ENCODE measurements around the gene WDR46. TPM values are rescaled to one million over a fixed set of nuclear protein-coding genes. Genes with fewer than 3 reads are reported as not detected.

WDR46 gene
- total and polyA plus RNA-seq, 2 of the 13 experiments (the other 11 are each of a cell fraction or from before 2014, with no cell fraction given) = 47.4 to 105 TPM

DNA sequence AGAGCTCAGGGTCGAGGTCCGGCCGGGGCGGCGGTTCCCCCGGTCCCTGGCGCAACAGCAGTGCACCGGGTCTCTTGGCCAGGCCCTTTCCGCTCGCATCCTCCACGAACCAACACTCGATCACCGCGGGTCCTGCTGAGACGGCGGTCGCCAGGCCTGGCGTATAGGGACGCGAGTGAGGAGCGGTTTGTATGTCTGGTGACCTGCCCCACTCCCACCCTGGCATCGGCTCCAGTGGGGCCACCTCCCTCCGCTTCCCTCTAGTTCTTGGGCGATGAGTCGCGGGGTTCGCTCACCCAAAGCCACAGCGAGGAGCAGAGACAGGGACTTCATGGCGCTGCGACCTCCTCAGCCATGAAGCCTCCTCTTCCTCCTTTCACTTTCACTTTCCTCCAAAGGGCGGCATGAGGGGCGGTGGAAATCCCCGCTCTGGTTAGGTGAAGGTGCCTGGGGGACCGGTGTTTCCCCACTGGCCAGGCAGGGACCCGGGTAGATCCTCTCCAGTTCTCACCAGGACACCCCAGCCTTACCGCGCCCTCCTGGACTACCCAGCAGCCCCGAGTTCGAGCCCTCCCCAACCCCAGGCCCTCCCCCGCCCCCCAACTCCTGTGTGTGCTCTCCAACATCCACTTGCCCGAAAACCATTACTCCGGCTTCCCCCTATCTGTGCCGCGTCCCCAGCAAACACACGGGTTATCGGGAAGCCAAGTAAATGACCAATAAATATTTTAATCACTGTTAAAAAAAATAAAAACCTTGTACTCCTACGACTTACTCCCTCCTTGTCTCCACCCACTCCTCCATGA lies 24.9 kb upstream of the WDR46 start, which contains the start of gene TAPBP (continued):
- TF ChIP-seq MLXIP (CRISPR knock-in tag; IDR thresholded peaks at IDR 0.05; ENCODE audit: borderline replicate concordance) = no peak
- 0 out of 2 replicates have a peak, but pooled peaks have one; percentile 59 for TF ChIP-seq HES4 (CRISPR knock-in tag; IDR thresholded peaks at IDR 0.05; ENCODE audit: borderline replicate concordance)
- TF ChIP-seq MED13 (CRISPR knock-in tag; IDR thresholded peaks at IDR 0.05) = 0 out of 2 replicates have a peak, but pooled peaks have one; percentile 52
- no peak for TF ChIP-seq RFX5 (IDR thresholded peaks at IDR 0.05; ENCODE audit: low read depth, low read length)
- no peak for TF ChIP-seq KIAA2018 (CRISPR knock-in tag; IDR thresholded peaks at IDR 0.05; ENCODE audit: borderline replicate concordance)
- TF ChIP-seq SETDB1 (CRISPR knock-in tag; IDR thresholded peaks at IDR 0.05; ENCODE audit: borderline replicate concordance) = no peak
- no peak; the same call in 1 of the 2 replicates for TF ChIP-seq ZNF567 (CRISPR knock-in tag; IDR thresholded peaks at IDR 0.05; ENCODE audit: borderline replicate concordance)
- TF ChIP-seq ZNF160 (CRISPR knock-in tag; IDR thresholded peaks at IDR 0.05) = no peak
- peak; percentile 92 for TF ChIP-seq ZC3H13 (CRISPR knock-in tag; IDR thresholded peaks at IDR 0.05)
- no peak for TF ChIP-seq BCL6 (CRISPR knock-in tag; IDR thresholded peaks at IDR 0.05)
- TF ChIP-seq PBX3 (CRISPR knock-in tag; IDR thresholded peaks at IDR 0.05; ENCODE audit: borderline replicate concordance) = no peak
- no peak for TF ChIP-seq DR1 (CRISPR knock-in tag; IDR thresholded peaks at IDR 0.05)
- no peak; the same call in 1 of the 2 replicates for TF ChIP-seq MIER3 (CRISPR knock-in tag; IDR thresholded peaks at IDR 0.05; ENCODE audit: borderline replicate concordance)
- no peak for TF ChIP-seq CREBL2 (CRISPR knock-in tag; IDR thresholded peaks at IDR 0.05; ENCODE audit: borderline replicate concordance)
- peak; percentile 50; the same call in 1 of the 2 replicates for TF ChIP-seq HIVEP1 (CRISPR knock-in tag; IDR thresholded peaks at IDR 0.05)
- no peak for TF ChIP-seq SSRP1 (CRISPR knock-in tag; IDR thresholded peaks at IDR 0.05)
- no peak for TF ChIP-seq ZNF282 (IDR thresholded peaks at IDR 0.05; ENCODE audit: partially characterized antibody)
